IPS-NIHi11 (cell line): ENCODE measurements around the gene ADAMTS19.
"Not testable (repeated sequence)": the region's sequence is repeated elsewhere in the genome, so short reads cannot be mapped to it uniquely, and the experiment has no call there.

Experiments used
- DNase-seq: peaks from one replicate; pipeline ENCODE4 v3.0.0; 2012; ENCODE audit warnings: mixed read lengths, low spot score

Gene ADAMTS19

DNA sequence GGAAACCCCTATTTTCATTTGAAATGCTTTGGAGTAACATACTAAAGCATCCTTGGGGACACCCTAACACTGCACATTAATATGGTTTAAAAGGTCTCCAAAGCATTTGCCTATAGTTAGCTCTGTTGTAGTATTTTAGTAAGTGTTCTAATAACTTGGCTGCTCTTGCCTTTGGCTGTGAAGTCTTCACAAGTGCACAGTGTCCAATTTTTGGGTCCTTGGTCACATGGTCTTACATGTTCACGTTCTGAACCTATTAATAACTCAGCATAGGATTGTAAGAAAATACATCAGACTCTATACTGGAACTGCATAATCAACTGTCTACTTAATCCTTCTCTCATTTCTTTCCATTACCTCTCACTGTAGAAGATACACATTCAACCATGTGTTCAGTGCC is 17.4 kb downstream of the ADAMTS19 start:
- no peak for DNase-seq

DNA sequence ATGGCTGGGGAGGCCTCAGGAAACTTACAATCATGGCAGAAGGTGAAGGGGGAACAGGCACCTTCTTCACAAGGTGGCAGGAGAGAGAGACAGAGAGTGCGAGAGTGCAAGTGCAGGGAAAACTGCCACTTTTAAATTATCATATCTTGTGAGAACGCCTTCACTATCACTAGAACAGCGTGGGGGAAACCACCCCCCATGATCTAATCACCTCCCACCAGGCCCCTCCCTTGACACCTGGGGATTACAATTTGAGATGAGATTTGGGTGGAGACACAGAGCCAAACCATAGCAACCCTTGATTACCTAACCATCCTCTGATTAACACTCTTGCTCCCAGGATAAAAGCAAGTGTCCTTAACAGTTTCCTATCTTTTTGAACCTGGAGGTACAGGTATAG is 21.1 kb downstream of the ADAMTS19 start:
- no peak for DNase-seq

DNA sequence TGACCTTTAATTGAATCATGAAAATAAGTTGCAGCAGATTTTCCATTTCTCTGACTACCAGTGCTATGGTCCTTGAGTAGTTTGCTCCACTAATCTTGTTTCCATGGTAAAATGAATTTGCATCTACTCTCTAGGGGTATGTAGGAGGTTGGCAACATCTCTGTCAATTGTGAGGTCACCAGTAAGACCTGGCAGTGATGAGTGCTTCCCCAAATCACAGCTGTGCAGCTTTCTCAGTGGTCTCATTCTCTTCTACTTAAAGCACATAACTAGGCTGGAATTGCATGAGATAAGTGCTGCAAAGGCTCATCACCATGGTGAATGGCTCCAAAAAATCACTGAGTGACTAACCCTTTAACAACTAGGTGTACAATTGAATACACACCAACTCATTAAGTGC is 36.3 kb downstream of the ADAMTS19 start:
- no peak for DNase-seq

DNA sequence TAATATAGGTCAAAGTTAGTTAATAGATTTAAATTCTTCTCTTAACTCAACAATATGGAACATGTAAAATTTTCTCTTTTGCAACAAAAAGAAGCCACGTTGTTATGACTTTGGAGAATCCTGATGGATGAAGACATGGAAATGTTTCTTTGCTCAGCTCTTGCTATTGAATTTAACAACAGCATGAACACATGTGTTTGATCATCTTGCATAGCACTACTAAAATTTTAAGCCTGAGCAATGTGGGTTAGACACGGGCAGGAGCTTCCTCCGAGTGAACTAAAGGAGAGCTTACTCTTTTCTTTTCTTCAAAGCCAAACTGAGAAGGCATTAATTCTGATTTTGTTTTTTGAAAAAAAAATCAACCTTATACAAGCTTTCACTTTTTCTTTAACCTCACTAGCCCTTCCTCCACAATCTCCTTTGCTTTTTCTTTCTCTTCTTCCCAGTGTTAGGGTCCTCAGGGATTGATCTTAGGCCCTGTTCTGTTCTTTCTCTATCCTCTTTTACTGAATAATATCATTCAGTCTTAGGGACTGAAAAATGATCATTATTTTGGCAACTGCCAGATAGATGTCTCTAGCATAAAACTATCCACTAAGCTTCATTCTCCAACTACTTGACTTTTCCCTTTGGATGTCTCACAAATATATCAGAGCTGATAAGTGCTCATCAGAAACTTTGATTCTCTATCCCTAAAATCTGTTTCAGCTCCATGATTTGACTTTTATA is 36.9 kb downstream of the ADAMTS19 start:
- no peak for DNase-seq

DNA sequence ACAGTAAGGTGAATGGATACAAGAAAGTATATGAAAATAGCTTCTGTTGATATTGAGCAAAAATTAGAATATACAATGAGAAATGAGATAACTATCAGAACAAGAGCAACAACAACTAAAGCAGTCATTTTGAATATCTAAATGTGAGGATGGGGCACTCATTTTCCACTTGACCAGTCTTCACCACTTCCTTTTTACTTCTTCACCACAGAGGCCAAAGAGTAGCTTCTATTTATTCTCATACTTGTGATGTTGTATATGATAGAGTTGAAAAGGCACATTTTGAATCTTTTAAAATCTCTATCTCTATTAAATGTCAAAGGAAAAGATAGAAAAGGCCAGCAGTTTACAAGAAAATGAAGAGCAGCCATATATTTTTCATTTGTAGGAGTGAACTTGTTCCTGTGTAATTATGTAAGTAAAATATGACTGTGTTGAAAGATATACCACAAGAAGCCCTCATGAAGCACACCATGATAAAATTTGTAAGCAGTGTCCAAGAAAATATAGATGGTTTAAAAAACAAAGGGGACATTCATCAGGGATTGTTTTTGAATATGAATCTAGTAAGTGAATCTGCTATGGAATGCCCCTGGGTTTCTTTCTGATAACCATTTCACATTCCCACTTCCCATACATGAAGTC is 39.2 kb downstream of the ADAMTS19 start:
- no peak for DNase-seq

DNA sequence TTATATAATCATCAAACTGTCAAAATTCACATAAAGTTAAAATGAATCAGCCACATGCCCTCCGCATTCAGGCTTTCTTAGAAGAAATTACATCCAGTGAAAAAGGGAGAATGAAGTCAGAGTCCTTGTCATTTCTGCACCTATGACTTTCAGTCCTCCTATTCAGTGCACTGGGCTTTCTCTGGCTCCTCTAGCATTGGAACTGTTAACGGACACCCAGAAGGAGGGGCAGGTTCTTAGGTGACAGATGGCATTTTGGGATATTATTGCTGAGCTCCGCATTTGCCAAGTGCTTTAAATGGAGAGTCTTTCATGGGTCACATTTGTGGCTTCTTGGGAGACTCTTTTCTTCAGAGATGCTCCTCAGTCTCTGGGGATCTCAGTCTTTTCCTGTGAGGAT is 40.0 kb downstream of the ADAMTS19 start:
- no peak for DNase-seq

DNA sequence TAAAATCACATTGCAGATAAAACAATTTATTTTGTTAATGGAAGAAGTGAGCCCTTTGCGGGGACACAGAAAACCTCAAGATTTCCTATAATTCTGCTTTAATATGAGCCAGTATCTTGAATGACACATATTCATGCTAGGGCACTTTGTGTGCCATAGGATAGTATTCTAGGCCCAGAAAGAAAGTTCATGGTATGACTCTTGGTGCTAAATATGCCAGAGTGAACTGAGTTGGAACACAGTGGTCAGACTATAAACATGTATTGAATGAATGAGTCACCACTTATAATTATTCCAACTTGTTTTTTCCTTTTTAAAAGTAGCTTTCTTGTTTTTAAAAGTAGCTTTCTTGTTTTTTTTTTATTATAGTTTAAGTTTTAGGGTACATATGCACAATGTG is 46.0 kb downstream of the ADAMTS19 start:
- DNase-seq = no peak

DNA sequence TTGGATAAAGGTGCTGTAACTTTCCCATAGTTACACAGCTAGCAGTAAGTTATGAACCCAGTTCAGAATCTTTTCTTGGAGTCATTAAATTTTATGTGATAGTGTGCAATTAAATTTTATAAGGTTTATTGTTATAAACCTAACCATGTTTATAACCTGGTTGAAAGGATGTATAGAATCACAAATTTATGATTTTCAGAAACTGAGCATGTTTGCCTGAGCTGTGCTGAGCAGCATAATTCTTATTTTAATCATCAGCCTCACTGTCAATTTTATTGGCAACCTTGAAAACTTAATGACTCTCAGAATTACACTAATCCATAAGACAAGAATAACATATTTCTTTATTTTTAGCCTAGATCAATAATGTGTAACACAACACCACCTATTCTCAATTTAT is 46.9 kb downstream of the ADAMTS19 start:
- no peak for DNase-seq

DNA sequence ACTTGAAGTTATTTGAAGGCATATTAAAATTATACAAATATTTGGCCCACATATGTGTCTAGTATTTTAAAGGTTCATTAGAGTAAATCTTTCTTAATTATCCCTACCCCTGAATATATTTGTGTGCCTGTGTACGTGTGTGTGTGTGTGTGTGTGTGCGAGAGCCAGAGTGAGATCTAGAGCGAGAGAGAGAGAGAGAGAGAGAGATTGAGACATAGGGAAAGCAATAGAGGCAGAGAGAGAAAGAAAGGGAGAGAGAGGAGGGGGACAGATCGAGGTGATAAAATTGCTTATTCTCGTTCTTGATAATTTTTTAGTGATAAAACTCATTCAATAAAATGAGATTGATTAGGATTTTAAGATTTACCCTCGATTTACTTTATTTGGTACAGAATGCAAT is 47.4 kb downstream of the ADAMTS19 start:
- no peak for DNase-seq

DNA sequence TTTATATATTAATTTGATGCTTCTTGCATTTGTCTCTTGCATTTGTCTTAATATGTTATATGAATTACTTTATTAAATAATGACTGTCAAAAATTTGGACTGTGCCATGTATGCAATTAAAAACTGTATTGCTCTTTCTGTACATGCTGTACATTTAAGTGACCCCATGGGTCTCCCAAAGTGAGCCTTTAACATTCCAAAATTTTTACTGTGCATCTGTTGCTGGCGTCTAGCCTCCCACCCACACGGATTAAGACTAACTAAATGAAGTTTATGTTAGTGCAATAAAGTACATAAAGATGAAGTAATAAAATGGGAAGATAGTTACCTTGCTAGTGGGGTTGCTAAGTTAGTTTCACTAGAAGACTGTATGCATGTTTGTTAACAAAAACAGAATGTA is 48.5 kb downstream of the ADAMTS19 start:
- DNase-seq = no peak

DNA sequence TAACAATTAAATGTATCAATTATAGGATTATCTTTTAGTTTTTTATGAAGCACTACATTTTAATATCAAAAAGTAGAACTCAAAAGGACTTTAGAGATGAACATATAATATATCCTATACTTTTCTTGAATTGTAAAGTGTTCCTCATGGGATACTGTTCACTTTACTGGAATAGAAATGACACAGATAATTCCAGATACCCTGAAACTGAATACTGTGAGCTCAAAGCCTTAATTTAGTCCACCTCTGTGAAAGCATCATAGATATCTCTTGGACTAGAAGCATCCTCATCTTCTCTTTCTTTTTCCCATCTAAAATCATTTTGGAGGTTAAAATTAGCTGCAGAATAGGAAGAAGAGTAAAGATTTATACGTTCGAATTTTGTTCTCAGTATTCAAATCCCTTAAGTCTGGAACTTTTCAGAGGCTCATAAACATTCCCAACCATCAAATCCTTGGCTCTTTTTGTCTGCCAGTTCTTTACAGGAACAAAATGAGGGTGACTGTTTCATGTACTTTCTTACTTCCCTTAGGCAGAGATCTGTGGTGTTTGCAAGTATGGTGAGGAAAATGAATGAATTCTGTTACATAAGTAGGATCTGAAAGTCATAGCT is 49.4 kb downstream of the ADAMTS19 start:
- DNase-seq = no peak

DNA sequence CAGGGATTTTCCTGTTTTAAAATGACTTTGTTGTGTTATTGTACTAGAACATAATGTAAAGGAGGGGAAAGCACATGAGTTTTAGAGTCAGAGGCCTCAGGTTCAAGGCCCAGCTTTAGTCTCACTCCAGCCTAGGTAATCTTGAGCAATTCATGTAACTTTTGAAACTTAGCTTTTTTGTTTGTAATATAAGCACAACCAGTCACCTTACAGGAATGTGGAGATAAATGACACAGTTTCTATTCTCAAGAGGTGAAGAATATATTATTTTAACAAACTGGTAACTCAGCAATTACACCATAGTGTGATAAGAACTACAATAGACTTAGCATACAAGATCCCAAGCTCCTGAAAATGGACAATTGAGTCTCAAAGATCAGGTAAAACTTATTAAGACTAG is 51.2 kb downstream of the ADAMTS19 start:
- DNase-seq = no peak

DNA sequence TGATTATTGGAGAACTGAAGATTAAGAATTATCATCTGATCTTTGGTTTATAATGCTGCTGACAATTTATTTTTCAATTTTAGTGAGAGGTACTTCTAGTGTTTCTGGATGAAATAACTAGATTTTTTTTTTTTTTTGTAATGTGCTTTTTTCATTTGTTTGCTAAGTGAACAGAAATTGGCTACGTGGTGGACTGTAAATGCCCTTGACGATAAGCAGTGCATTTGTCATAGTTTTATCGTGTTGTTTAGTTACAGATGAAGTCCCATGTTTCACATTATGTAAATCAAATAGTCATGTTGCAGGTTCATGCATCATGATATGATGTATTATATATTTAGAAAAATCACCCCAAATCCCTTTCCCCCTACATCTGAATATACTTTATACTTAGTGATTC is 81.0 kb downstream of the ADAMTS19 start:
- no peak for DNase-seq

DNA sequence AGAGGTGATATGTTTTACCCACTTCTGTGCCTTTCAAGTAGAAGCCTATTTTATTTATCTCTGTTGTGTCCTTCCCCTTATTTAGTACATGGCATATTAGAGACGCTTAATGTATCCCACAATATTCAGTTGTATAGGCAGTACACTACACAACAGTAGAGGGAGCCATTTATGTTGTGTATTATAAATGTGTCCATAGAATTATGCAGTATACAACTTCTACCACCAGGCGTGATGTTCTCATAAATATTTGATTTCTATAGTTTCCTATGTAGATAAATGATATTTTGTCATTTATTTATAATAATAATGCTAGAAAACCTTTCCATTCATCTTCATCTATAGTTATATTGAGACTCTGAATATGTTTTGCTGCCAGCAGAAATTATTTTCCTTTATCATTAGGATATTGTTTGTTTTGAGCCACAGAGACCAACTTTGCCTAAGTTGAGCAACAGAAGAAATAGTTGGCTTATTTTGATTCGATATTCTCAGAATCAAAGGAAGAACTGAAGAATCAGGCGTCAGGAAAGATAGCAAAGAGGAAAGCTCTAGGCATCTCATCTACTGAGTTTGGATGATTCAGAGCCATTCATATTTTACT is 81.7 kb downstream of the ADAMTS19 start:
- DNase-seq = no peak

DNA sequence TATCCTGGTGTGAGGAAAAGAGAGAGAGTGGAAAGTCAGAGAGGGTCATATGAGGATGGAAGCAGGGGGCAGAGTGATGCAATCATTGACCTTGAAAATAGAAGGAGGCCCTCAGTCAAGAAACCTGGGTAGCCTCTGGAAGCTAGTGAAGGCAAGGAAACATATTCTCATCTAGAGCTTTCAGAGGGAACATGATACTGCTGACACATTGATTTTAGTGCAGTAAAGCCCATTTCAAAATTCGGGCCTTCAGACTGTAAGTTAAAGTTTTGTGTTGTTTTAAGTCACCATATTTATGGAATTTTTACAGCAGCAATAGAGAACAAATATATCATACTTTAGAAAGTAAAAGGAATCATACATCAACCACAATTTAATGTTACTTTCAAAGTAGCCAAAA is 87.0 kb downstream of the ADAMTS19 start:
- DNase-seq = no peak

DNA sequence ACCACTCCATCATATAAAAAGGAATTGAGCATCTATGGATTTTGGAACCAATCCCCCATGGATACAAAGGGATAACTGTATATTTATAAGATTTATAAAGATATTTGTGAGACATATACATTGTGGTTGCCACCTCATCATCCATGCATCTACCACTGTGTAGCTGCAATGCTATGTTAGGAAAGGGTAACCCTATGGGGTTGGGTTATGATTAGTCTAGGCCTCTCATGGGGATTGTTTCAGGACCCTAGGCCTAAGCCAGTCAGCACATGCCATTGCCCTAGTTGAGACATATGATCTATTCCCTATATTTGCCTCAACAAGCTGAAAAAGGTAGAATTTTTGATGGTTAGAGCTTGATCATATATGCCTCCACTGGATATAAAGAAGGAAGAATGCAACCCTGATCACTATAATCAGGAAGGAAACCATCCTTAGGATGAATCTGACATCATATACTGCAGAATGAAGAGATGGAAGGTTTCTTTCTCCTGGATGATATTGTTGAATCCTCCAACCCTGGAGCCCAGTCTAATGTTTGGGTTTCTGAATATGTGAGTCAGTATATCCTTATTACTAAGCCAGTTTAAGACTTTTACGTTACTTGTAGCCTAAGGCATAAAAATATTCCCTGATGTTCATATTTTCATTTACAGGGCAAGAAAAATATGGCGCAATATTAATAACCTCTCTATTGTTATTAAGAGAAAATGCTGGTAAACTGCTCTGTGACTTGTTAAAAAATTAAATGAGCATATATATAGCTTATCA is 94.2 kb downstream of the ADAMTS19 start:
- DNase-seq = no peak

DNA sequence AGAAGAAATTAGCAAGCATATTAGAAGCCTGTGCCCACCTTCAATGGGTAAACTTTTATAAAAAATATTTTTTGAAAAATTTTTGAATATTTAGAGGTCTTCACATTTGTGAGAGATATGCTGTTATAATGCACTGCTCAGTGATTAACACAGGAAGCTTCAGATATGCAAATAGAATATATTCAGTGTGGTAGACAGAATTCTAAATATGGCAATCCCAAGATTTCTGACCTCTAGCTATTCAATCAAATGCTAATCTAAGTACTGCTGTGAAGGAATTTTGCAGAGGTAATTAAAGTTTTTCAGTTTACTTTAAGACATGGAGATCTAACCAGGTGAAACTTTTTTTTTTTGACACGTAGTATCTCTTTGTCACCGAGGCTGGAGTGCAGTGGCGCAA is 103.5 kb downstream of the ADAMTS19 start:
- DNase-seq = no peak

DNA sequence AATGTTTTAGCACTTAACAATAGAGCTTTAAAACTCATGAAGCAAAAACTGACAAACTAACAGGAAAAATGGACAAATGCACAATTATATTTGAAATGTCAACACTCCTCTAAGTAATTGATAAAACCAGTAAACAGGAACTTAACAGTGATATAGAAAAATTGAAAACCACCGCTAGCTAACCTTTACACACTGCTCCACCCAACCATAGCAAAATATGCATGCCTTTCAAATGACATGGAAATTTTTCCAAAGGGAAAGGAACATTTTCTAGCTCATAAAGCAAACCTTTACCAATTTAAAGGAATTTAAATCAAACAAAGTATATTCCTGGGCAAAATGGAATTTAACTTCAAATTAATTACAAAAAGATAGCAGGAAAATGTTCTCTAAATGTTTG is 109.2 kb downstream of the ADAMTS19 start:
- no peak for DNase-seq

DNA sequence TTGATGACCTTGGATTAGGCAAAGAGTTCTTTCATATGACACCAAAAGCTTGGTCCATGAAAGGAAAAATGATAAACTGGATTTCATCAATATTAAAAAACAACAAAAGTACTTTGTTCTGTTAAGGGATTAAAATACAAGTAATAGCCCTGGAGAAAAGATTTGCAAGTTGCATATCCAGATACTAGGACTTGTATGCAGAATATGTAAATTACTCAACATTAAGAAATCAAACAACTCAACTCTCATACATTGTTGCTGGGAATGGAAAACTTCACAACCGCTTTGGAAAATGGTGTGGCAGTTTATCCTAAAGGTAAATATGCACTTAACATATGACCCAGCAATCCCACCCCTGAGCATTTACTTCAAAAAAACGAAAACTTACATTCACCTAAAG is 112.0 kb downstream of the ADAMTS19 start:
- no peak for DNase-seq

DNA sequence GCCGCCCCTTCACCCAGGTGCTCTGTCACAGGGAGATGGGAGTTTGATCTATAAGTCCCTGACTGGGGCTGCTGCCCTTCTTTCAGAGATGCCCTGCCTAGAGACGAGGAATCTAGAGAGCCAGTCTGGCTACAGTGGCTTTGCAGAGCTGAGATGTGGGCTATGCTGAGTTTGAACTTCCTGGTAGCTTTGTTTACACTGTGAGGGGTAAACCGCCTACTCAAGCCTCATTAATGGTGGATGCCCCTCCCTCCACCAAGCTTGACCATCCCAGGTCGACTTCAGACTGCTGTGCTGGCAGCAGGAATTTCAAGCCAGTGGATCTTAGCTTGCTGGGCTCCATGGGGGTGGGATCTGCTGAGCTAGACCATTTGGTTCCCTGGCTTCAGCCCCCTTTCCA is 124.4 kb downstream of the ADAMTS19 start:
- not testable (repeated sequence) for DNase-seq

DNA sequence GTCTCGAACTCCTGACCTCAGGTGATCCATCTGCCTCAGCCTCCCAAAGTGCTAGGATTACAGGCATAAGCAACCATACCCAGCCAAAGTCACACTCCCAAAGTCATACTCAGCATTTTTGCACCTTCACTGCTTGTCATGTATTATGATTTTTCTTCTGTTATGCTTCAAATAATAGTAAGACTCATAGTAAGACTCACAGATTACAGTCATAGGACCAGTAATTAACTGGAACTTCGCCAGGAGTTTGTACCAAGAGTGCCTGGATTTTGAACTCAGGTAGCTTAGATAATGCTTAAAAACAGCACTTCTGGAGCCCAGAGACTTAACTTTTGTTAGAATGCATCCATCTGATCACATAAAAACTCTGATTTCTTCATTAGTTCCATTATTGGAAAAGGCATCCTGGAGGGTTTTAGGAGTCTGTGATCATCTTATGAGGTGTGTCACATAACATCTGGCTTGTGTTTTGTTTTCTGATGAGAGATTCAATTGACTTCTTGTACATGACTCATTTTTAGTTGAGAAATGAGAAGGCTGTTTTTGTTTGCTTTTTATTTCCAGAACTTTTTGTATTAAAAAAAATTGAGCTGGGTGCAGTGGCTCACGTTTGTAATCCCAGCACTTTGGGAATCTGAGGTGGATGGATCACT is 131.5 kb downstream of the ADAMTS19 start:
- DNase-seq = no peak

DNA sequence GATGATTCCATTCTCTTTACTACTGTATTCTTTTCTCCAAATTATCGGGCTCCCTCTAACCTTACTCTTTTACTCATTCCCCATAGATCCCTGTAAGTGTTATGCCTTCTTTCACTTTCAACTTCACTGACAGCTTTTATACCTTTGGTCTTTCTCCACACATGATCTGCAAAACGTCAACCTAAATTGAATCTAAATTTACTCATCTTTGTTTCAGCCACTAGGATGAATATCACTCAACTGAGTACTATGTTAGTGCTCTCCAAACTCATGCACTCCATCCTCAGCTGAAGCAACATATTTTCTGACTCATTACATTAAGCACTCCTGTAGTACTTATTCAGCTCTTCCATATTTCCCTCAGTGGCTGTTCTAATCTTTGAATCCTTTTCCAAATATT is 133.4 kb downstream of the ADAMTS19 start:
- no peak for DNase-seq
